HG03175 (cell line): ENCODE measurements around the gene CPM.

ENCODE experiments used
- ATAC-seq: cut with Tn5 transposase; IDR thresholded peaks from one replicate; pipeline ENCODE4 v1.9.1; 2021; ENCODE audit warnings: mild to moderate bottlenecking, moderate library complexity; ENCODE audit not compliant: unreplicated experiment

Gene CPM

DNA sequence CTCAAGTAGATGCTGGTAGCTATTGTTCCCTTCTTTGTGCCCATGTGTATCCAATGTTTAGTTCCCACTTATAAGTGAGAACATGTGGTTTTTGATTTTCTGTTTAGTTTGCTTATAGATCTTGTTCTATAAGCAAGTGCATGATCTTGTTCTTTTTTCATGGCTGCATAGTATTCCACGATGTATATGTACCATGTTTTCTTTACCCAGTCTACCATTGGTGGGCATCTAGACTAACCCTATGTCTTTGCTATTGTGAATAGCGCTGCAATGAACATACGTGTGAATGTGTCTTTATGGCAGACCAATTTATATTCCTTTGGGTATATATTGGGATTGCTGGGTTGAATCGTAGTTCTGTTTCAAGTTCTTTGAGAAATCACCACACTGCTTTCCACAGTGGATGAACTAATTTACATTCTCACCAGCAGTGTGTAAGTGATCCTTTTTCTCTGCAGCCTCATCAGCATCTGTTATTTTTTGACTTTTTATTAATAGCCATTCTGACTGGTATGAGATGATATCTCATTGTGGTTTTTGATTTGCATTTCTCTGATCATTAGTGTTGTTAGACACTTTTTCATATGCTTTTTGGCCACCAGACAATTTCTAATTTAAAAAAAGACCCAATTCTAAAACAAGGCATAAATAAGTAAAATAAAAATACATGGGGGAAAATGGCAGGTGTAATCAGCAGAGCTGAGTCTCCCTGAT lies 50.6 kb downstream of the CPM start:
- ATAC-seq = no peak

DNA sequence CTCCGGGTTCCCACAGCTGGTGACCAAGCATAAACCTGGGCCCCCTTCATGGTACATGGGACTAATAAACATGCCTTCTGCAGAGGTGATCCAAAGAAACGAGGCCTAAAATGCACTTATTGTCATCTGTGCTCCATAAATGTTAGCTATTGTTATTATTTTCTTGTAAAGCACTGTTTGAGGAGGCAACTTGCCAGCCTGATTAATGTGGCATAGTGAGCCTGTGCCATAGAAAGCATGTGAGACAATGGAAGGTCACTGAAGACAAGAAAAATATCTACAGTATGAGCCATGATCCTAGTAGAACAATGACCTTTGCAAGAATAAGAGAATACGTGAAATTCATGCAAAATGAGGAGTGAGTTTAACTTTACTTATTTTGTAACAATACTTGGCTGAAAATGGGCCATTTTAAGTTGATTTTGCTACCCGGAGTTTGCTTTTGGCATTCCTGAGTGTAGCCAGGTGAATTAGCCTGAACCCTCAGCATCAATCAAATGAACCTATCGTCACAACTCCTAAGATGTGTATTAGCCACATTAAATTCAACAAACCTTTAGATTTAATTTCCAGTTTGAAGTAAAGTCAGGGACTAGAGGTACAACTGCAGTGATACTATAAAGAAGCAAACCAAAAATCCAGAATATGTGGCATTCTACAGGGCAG lies 52.2 kb downstream of the CPM start:
- no peak for ATAC-seq

DNA sequence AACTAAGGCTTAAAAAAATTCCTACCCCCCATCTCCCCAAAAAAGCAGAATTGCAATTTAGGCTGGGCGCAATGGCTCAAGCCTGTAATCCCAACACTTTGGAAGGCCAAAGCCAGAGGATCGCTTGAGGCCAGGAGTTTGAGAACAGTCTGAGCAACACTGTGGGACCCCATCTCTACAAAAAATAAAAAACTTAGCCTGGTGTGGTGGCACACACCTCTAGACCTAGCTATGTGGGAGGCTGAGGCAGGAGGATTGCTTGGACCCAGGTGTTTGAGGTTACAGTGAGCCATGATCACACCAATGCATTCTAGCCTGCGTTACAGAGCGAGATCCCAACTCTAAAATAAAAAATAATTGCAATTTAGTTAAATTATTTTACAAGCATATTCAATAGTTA lies 54.1 kb downstream of the CPM start:
- no peak for ATAC-seq

- ATAC-seq = no peak
Measured at GRCh38 chr12:68878283-68878682, 54.7 kb downstream of the CPM start.

DNA sequence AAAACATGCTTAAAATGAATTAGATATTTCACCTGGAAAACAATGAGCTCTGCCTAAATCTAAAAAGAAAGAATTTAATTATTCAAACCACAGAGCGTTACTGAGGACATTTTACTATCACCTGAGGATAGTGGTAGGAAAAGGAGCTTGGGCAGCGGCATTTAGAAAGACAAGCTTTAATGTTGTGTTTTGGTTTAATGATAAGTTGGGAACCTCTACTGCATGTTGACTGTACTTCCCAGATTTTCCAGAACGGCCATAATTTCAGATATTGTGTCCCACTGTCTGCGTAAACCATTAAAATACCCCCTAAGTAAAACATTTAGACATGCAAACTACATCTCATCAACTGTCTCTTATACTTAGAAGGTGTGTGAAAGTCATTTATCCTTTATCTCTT lies 55.4 kb downstream of the CPM start:
- no peak for ATAC-seq

- no peak for ATAC-seq
Measured at GRCh38 chr12:68876461-68876860, 56.5 kb downstream of the CPM start.

GRCh38 chr12:68873316-68873715 lies 59.7 kb downstream of the CPM start:
- no peak for ATAC-seq

- ATAC-seq = peak; percentile 73
Measured at GRCh38 chr12:68871921-68872320, 61.0 kb downstream of the CPM start.

DNA sequence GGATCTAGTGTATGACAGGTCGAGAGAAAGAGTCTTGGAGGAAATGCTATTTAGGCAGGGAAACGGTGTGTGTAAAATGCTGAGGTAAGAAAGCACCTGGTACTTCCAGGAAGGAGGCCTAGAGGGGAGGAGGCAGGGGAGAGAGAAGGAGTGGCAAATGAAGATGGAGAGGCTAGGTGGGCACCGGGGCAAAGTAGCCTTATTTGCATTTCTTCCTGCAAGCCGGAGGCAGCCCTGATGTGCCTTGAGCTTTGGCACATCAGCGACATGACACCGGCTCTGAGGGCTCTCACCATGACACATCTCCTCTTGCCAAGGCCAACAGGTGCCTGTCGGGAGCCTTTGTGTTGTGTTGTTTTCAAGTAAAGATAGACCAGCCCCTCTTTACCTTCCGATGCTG lies 61.6 kb downstream of the CPM start:
- no peak for ATAC-seq

- no peak for ATAC-seq
Measured at GRCh38 chr12:68870443-68870842, 62.5 kb downstream of the CPM start.

- ATAC-seq = no peak
Measured at GRCh38 chr12:68870011-68870410, 63.0 kb downstream of the CPM start.

DNA sequence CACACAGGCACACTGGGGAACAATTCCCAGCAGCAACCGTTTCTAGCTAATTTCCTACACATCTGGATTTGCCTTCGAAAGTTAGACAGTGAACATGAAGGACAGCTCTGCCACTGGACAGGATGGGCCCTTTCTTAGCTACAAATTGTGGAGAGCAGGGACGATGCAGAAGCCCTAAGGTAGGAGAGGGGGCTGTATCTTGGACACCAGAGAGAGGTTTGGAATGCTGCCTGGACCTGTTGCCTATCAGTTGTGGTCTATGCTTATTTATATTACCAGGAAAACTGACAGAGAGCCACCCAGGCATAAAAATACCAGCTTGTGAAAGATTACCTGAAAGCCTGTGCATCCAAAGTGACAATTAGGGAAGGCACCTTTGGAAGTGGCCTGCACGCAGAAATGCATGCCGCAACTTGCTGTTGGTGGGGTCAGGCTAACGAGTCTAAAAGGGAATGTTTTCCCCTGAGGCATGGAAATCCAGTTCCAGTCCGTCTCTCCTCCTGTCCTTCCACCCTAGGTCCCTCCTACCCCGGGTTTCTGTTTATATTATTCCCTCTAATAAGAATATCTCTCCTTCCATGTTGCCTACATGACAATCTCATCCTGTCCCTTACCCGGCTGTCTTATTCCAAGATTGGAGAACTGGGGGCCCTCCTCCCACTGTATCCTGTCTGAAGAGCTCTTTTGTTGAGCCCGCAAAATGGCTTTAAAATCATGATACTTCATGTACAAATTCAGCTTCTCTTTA lies 64.8 kb downstream of the CPM start:
- no peak for ATAC-seq

DNA sequence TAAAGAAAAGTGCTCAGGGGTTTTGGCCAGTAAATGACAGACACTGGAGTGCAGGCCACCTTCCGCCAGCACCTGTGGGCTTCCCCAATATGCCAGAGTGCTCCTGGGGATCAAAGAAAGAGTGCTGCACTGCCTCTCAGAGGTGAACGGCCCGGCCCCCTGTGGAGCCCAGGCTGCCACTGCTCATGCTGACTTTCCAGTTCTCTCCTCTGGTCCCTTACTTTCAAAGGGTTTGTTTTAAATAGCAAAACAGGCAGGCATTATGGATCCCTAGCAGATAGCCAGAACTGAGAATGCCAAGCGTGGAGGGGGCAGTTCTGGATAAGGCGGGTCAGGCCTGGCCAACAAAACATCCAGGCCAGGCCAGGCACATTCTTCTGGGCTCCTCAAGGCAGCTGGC lies 65.4 kb downstream of the CPM start:
- no peak for ATAC-seq

- no peak for ATAC-seq
Measured at GRCh38 chr12:68866950-68867349, 66.0 kb downstream of the CPM start.

DNA sequence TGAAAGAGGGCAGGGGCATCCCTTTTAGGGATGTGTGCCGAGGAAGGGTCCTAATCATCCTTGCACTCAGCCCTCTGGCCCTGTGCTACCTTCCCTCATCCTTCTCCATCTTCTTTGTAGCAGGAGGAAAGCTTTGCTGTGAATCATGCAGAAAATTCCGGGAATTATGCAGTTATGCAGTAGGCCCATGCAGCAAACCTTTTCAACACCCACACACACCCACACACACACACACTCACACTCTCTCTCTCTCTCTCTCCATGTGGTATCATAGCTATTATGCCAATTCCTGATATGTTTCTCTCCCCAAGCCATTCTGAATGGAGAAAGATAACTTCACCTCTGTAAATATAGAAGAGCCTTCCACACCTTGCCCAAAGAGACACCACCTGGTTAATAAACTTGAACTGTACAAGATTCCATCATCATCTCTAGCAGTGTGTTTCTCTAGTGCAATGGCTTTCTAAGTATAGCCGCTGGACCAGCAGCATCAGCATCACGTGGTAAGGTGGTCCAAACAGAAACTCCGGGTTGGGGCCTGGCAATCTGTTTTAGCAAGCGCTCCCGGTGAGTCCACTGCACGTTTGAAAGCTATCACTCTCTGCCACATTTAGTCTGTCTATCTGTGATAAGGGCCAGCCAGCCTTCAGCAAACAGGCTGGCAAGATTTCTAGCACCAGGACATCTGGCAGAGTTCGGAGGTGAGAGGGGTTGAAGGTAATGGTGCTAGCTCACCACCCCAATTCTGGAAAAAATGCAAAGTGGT lies 67.4 kb downstream of the CPM start:
- no peak for ATAC-seq

GRCh38 chr12:68864604-68865003 lies 68.4 kb downstream of the CPM start:
- no peak for ATAC-seq

DNA sequence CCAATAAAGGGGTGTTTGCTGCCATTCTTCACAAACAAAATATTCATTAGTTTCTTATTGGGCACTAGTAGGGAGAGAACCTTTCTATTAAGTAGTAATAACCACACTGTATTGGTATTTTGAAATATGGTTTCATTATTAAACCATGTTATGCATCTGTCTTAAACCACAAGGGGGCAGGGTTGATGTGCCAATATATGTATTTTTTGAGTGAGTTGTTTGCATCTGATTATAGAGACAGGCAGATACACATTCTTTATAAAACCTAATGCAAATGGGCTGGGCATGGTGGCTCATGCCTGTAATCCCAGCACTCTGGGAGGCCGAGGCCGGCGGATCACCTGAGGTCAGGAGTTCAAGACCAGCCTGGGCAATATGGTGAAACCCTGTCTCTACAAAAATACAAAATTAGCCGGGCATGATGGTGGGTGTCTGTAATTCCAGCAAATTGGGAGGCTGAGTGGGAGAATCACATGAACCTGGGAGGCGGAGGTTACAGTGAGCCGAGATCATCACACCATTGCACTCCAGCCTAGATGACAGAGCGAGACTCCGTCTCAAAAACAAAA lies 69.0 kb downstream of the CPM start:
- ATAC-seq = peak; percentile 83

- ATAC-seq = no peak
Measured at GRCh38 chr12:68863109-68863770, 69.7 kb downstream of the CPM start.

- no peak for ATAC-seq
Measured at GRCh38 chr12:68861890-68862289, 71.1 kb downstream of the CPM start.

DNA sequence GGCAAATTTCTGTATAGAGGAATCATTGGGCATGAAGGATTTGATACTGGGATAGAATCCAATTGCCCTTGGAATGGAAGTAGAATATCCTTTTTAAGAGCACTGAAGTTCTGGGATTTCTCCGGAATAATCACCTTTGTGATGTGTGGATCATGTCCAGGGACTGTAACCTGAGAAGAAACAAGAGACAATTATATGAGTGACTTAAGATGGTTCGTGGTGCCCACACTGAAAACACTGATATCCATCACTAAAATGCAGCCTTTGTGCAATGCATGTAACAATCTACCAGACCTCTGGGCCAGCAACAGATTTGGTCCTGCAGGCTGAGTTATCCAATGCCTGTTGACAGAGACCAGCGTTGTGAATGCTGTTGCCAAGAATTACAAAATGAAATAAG lies 76.5 kb downstream of the CPM start:
- no peak for ATAC-seq
